ENCODE data around the gene UBN2. TPM values are rescaled to one million over a fixed set of nuclear protein-coding genes. Genes with fewer than 3 reads are reported as not detected.
A peak's percentile ranks its signal among the peaks of the same experiment; 100 is the strongest.
"Not testable (repeated sequence)": the region's sequence is repeated elsewhere in the genome, so short reads cannot be mapped to it uniquely, and the experiment has no call there.

Gene UBN2
- total and polyA plus RNA-seq, 5 donors: 3.1 to 20.2 (median 15.4) TPM

- DNase-seq: no peak
- Histone ChIP-seq H3K27ac (ENCODE audit: low read length) (no peak overlapping the region), H3K4me1 (ENCODE audit: control insufficient read depth, insufficient read depth, low read length) (no peaks in the 10 kb centered on the region), H3K4me3 (ENCODE audit: low read length) (no peak overlapping the region), H3K9me3 (ENCODE audit: control insufficient read depth, low read length) (no peaks in the 10 kb centered on the region), H3K27me3 (ENCODE audit: control insufficient read depth, insufficient read depth) (no peaks in the 10 kb centered on the region)
- ATAC-seq: no peak
- WGBS: 96% methylated on average over 2 of the region's 2 CpGs
- intact Hi-C loops (cut with DNase I): no loop called here
Observed at GRCh38 chr7:139299296-139299695, 68.3 kb downstream of the UBN2 start.

GRCh38 chr7:139300390-139300789 is 69.4 kb downstream of the UBN2 start:
- 83% methylated on average over 2 of the region's 2 CpGs for WGBS
- Histone ChIP-seq H3K4me1 (ENCODE audit: control insufficient read depth, insufficient read depth, low read length) (no peaks in the 10 kb centered on the region), H3K27ac (ENCODE audit: low read length) (no peak overlapping the region)

GRCh38 chr7:139304517-139304916 is 73.5 kb downstream of the UBN2 start:
- Histone ChIP-seq H3K27ac (ENCODE audit: low read length) (no peak overlapping the region), H3K27me3 (ENCODE audit: control insufficient read depth, insufficient read depth) (no peaks in the 10 kb centered on the region), H3K4me3 (ENCODE audit: low read length) (no peak overlapping the region), H3K4me1 (ENCODE audit: control insufficient read depth, insufficient read depth, low read length) (no peaks in the 10 kb centered on the region), H3K9me3 (ENCODE audit: control insufficient read depth, low read length) (no peaks in the 10 kb centered on the region)
- 63% methylated on average over 1 of the region's 1 CpG for WGBS
- intact Hi-C loops (cut with DNase I): no loop called here
- no peak for DNase-seq
- ATAC-seq: no peak

More at GRCh38 chr7:139300390-139300789, 69.4 kb downstream of the UBN2 start:
- no peak overlapping the region for H3K4me3 ChIP-seq (ENCODE audit: low read length)
- no peaks in the 10 kb centered on the region for H3K27me3 ChIP-seq (ENCODE audit: control insufficient read depth, insufficient read depth)
- DNase-seq: no peak
- no peak for ATAC-seq
- H3K9me3 ChIP-seq (ENCODE audit: control insufficient read depth, low read length): no peaks in the 10 kb centered on the region
- intact Hi-C loops (cut with DNase I): no loop called here

- Histone ChIP-seq H3K9me3 (ENCODE audit: control insufficient read depth, low read length) (no peaks in the 10 kb centered on the region), H3K4me1 (ENCODE audit: control insufficient read depth, insufficient read depth, low read length) (no peaks in the 10 kb centered on the region), H3K27me3 (ENCODE audit: control insufficient read depth, insufficient read depth) (no peaks in the 10 kb centered on the region), H3K27ac (ENCODE audit: low read length) (no peak overlapping the region), H3K4me3 (ENCODE audit: low read length) (no peak overlapping the region)
- ATAC-seq: no peak
- intact Hi-C loops (cut with DNase I): no loop called here
- DNase-seq: no peak
- 77% methylated on average over 5 of the region's 5 CpGs for WGBS
Observed at GRCh38 chr7:139317939-139318505, 87.0 kb downstream of the UBN2 start.

- no peaks in the 10 kb centered on the region for H3K4me1 ChIP-seq (ENCODE audit: control insufficient read depth, insufficient read depth, low read length)
- no peaks in the 10 kb centered on the region for H3K9me3 ChIP-seq (ENCODE audit: control insufficient read depth, low read length)
- no peak overlapping the region for H3K27ac ChIP-seq (ENCODE audit: low read length)
- intact Hi-C loops (cut with DNase I): no loop called here
- no peak overlapping the region for H3K4me3 ChIP-seq (ENCODE audit: low read length)
- DNase-seq (no peak), ATAC-seq (peak in 1 of 2 donors; percentile 24)
- WGBS: 63% methylated on average over 11 of the region's 11 CpGs
- no peaks in the 10 kb centered on the region for H3K27me3 ChIP-seq (ENCODE audit: control insufficient read depth, insufficient read depth)
Observed at GRCh38 chr7:139321071-139321745, 90.2 kb downstream of the UBN2 start.

GRCh38 chr7:139324709-139325108 is 93.7 kb downstream of the UBN2 start:
- H3K4me3 ChIP-seq (ENCODE audit: low read length); H3K27ac ChIP-seq (ENCODE audit: low read length); H3K27me3 ChIP-seq (ENCODE audit: control insufficient read depth, insufficient read depth); ATAC-seq; DNase-seq; H3K4me1 ChIP-seq (ENCODE audit: control insufficient read depth, insufficient read depth, low read length); H3K9me3 ChIP-seq (ENCODE audit: control insufficient read depth, low read length); intact Hi-C loops (cut with DNase I): not testable (repeated sequence)
- 96% methylated on average over 11 of the region's 11 CpGs for WGBS

GRCh38 chr7:139328375-139328774 is 97.3 kb downstream of the UBN2 start:
- intact Hi-C loops (cut with DNase I): no loop called here
- 59% methylated on average over 2 of the region's 2 CpGs for WGBS

GRCh38 chr7:139329119-139329518 is 98.1 kb downstream of the UBN2 start:
- ATAC-seq (no peak), DNase-seq (no peak)
- Histone ChIP-seq H3K27me3 (ENCODE audit: control insufficient read depth, insufficient read depth) (no peaks in the 10 kb centered on the region), H3K27ac (ENCODE audit: low read length) (no peak overlapping the region), H3K4me1 (ENCODE audit: control insufficient read depth, insufficient read depth, low read length) (no peaks in the 10 kb centered on the region), H3K4me3 (ENCODE audit: low read length) (no peak overlapping the region), H3K9me3 (ENCODE audit: control insufficient read depth, low read length) (no peaks in the 10 kb centered on the region)
- WGBS: 30% methylated on average over 2 of the region's 2 CpGs
- intact Hi-C loops (cut with DNase I): no loop called here

More at GRCh38 chr7:139328375-139328774, 97.3 kb downstream of the UBN2 start:
- H3K4me1 ChIP-seq (ENCODE audit: control insufficient read depth, insufficient read depth, low read length): no peaks in the 10 kb centered on the region
- DNase-seq: no peak
- no peak overlapping the region for H3K27ac ChIP-seq (ENCODE audit: low read length)
- ATAC-seq: no peak
- no peak overlapping the region for H3K4me3 ChIP-seq (ENCODE audit: low read length)
- no peaks in the 10 kb centered on the region for H3K27me3 ChIP-seq (ENCODE audit: control insufficient read depth, insufficient read depth)
- H3K9me3 ChIP-seq (ENCODE audit: control insufficient read depth, low read length): no peaks in the 10 kb centered on the region

- no peaks in the 10 kb centered on the region for H3K4me1 ChIP-seq (ENCODE audit: control insufficient read depth, insufficient read depth, low read length)
- intact Hi-C loops (cut with DNase I): no loop called here
- no peaks in the 10 kb centered on the region for H3K9me3 ChIP-seq (ENCODE audit: control insufficient read depth, low read length)
- ATAC-seq (no peak), DNase-seq (no peak)
- H3K27me3 ChIP-seq (ENCODE audit: control insufficient read depth, insufficient read depth): no peaks in the 10 kb centered on the region
- 79% methylated on average over 3 of the region's 3 CpGs for WGBS
- no peak overlapping the region for H3K4me3 ChIP-seq (ENCODE audit: low read length)
- no peak overlapping the region for H3K27ac ChIP-seq (ENCODE audit: low read length)
Observed at GRCh38 chr7:139330333-139331030, 99.4 kb downstream of the UBN2 start.

- Histone ChIP-seq H3K4me3 (ENCODE audit: low read length) (no peak overlapping the region), H3K9me3 (ENCODE audit: control insufficient read depth, low read length) (no peaks in the 10 kb centered on the region), H3K4me1 (ENCODE audit: control insufficient read depth, insufficient read depth, low read length) (no peaks in the 10 kb centered on the region), H3K27ac (ENCODE audit: low read length) (no peak overlapping the region), H3K27me3 (ENCODE audit: control insufficient read depth, insufficient read depth) (no peaks in the 10 kb centered on the region)
- intact Hi-C loops (cut with DNase I): no loop called here
- DNase-seq (no peak), ATAC-seq (no peak)
- WGBS: 39% methylated on average over 5 of the region's 5 CpGs
Observed at GRCh38 chr7:139332697-139333359, 101.8 kb downstream of the UBN2 start.

GRCh38 chr7:139333443-139333842 is 102.4 kb downstream of the UBN2 start:
- H3K9me3 ChIP-seq (ENCODE audit: control insufficient read depth, low read length); H3K27me3 ChIP-seq (ENCODE audit: control insufficient read depth, insufficient read depth); intact Hi-C loops (cut with DNase I); DNase-seq; H3K4me3 ChIP-seq (ENCODE audit: low read length); H3K4me1 ChIP-seq (ENCODE audit: control insufficient read depth, insufficient read depth, low read length); H3K27ac ChIP-seq (ENCODE audit: low read length); ATAC-seq: not testable (repeated sequence)
- WGBS: 97% methylated on average over 13 of the region's 13 CpGs

All from right cardiac atrium (tissue), 5 donors.